Right cardiac atrium (tissue), 5 donors: ENCODE measurements around the gene GRN. TPM values are rescaled to one million over a fixed set of nuclear protein-coding genes. Genes with fewer than 3 reads are reported as not detected.
A peak's percentile ranks its signal among the peaks of the same experiment; 100 is the strongest.
"Not testable (repeated sequence)": the region's sequence is repeated elsewhere in the genome, so short reads cannot be mapped to it uniquely, and the experiment has no call there.

Source experiments
- ATAC-seq, 2 donors: fragments of 200-7000 bp; cut with Tn5 transposase; one replicate each; pipeline versions ENCODE4 v1.8.0 to v1.9.1; 2020; ENCODE audit warnings: moderate library complexity in 2 of 2, mild to moderate bottlenecking in 1 of 2
- DNase-seq, 3 donors: peaks; one replicate each; pipeline ENCODE4 v3.0.0-alpha.2; 2020
- H3K27ac ChIP-seq: one replicate; pipeline ENCODE4 v1.5.1; 2013; ENCODE audit warnings: mild to moderate bottlenecking, low read length, control low read depth, moderate library complexity
- H3K27me3 ChIP-seq: one replicate; pipeline ENCODE4 v1.6.1; 2013; ENCODE audit not compliant: control insufficient read depth, insufficient read depth
- H3K4me1 ChIP-seq: one replicate; pipeline ENCODE4 v1.6.1; 2013; ENCODE audit warnings: low read length; ENCODE audit not compliant: control insufficient read depth, insufficient read depth
- H3K4me3 ChIP-seq: one replicate; pipeline ENCODE4 v1.5.1; 2013; ENCODE audit warnings: low read length, control low read depth
- H3K9me3 ChIP-seq: one replicate; pipeline ENCODE4 v1.6.1; 2013; ENCODE audit warnings: low read length; ENCODE audit not compliant: control insufficient read depth
- WGBS: extraction: QIAGEN DNeasy Blood & Tissue Kit; methylation state at CpG from one replicate; pipeline ENCODE4 v1.1.7; 2013; 5-methylcytosine and 5-hydroxymethylcytosine counted together
- intact Hi-C, 4 donors: fragments of 100-400 bp; cut with DNase I; formaldehyde crosslinking; loops; one replicate each; pipeline versions ENCODE4 v1.11.0 to v1.14.0; 2022 to 2023
- polyA plus RNA-seq: library from polyadenylated mRNA; stranded (reverse); fragments of 200-250 nt; gene quantifications from one replicate; pipeline ENCODE4 v1.2.3, GENCODE V29; 2013
- total RNA-seq, 4 donors: library from RNA; stranded (reverse); fragmentation: NEBNext Ultra II Directional; extraction: Animal tissue kit (Norgen Biotek cat#: 25700); gene quantifications; one replicate each; pipeline ENCODE4 v1.2.1, GENCODE V29; 2021
- donor health status: healthy with polysubstance abuse.
- donor health status: DM: no; HTN: yes; CAD: no.
- donor health status: DM: no; HTN: no; CAD: no.
- donor health status: DM: no; HTN: yes; CAD: no; lungs with severe emphysema.
- donor health status: DM: yes; HTN: yes; CAD: no.

Gene GRN
- total and polyA plus RNA-seq, 5 donors = 100 to 215 (median 182) TPM

DNA sequence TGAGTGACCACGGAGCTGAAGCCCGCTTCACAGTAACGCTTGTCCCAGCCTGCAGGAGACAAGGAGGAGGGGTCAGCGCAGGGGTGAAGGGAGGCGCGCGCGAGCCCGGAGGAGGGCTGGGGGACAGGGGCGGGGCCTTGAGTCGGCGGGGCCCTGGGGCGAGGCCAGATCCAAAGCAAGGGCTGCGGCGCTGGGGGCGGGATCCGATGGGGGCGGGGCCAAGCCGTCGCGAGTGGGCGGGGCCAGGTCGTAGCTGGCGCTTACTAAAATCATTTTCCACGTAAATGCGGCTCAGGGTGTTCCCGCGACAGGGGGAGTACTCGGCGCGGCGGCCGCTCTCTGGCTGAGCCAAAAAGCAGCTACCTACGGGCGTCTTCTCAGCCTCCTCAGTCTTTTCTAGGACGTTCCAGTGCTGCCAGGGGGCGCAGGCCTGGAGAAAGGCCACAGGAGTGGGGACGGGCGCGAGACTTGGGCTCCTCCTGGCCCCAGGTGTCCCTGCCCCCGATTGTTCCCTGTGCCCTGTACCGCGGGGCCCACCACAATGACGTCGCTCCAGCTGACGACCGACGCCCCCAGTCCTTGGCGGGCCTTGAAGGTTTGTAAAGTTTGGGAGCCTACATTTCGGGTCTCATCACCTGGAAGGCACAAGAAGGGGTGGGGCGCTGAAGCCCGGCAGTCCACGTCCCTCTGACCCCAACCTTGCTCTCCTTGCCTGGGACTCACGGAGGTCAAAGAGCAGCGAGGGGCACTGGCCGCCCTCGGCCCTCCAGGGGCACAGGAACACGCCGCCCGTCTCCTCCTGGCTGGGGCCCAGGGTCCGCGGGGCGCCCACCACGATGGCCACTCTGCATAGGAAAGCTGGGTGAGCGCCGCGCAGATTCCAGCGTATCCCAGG is 40.4 kb downstream of the GRN start:
- 5% methylated on average over 68 of the region's 68 CpGs for WGBS
- H3K9me3 ChIP-seq = no peaks in the 10 kb centered on the region
- H3K27ac ChIP-seq = no peak overlapping the region
- ATAC-seq (peak; percentile 89 to 92), DNase-seq (peak; percentile 87 to 96 (median 95))
- peaks cover 4% of the 10 kb centered on the region for H3K4me1 ChIP-seq
- intact Hi-C loops = no loop called here
- peak overlapping the region; percentile 50 for H3K4me3 ChIP-seq
- H3K27me3 ChIP-seq = no peaks in the 10 kb centered on the region

DNA sequence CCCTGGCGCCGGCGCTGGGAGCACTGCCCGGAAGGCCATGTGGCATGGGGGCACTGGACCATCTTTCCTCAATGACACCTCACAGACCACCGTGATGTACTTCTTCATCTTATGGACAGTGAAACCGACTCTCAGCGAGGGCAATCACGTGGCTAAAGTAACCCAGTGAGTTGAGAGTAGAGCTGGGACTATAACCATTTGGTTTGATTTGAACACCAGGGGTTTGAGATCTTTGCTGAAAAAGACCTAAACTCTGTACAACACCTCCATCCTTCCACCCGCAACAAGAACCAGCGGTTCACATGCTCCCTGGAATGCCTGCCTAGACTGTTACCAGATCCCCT is 41.1 kb downstream of the GRN start:
- 35% methylated on average over 10 of the region's 10 CpGs for WGBS
- ATAC-seq = no peak
- Histone ChIP-seq H3K27ac (no peak overlapping the region), H3K9me3 (no peaks in the 10 kb centered on the region), H3K27me3 (no peaks in the 10 kb centered on the region), H3K4me1 (peaks cover 4% of the 10 kb centered on the region), H3K4me3 (peak overlapping the region; percentile 50)
- intact Hi-C loops = no loop called here
- DNase-seq = no peak

DNA sequence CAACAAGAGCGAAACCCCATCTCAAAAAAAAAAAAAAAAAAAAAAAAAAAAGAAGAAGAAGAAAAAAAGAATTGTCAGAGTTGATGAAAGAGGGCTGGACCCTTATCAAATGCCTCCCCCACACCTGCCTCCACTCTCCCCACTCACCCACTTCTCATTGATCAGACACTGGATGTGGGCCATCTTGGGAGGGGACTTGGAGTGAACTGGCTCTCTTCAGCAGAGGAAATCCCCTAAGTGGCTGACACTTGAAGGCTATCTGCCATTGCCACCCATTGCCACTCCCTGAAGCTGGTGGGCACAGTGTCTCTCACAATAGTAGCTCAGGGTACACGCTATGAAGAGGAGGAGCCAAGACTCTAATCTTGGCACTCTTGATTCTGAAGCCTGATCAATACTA is 42.7 kb downstream of the GRN start:
- ATAC-seq (no peak), DNase-seq (no peak)
- Histone ChIP-seq H3K4me3 (no peak overlapping the region), H3K9me3 (no peaks in the 10 kb centered on the region), H3K27me3 (no peaks in the 10 kb centered on the region), H3K27ac (no peak overlapping the region), H3K4me1 (peaks cover 4% of the 10 kb centered on the region)
- intact Hi-C loops = no loop called here
- WGBS = 81% methylated on average over 2 of the region's 2 CpGs

DNA sequence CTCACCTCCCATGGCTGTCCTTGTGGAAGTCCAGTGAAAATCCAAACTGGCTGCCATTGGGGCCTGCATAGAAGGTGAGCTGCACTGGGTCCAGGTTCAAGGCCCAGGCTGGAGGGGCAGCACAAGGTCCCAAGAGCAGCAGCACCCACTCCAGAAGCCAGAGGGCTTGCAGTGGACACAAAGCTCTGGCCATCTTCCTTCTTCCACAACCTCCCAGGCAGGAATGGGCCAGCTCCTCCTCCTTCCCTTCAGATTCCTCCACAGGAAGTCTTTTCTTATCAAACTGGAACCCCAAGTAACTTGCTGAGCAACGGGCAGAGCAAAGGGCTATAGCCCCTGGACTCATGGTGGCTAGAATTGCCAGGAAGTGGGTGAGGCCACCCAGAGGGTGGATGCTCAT is 44.2 kb downstream of the GRN start, which contains the start of gene ITGA2B:
Gene ITGA2B (minus strand): TSS at position 369 of the 400 bp plus-strand sequence. CDS start 176 bp downstream, at position 193.
- Histone ChIP-seq H3K4me3 (no peak within 1 kb of the TSS), H3K27ac (no peak within 1 kb of the TSS), H3K27me3 (no peaks in the 10 kb centered on the region), H3K9me3 (no peaks in the 10 kb centered on the region), H3K4me1 (peaks cover 4% of the 10 kb centered on the region)
- 36% methylated on average over 1 of the region's 1 CpG for WGBS
- intact Hi-C loops = no loop called here
- no peak for ATAC-seq
- no peak for DNase-seq

DNA sequence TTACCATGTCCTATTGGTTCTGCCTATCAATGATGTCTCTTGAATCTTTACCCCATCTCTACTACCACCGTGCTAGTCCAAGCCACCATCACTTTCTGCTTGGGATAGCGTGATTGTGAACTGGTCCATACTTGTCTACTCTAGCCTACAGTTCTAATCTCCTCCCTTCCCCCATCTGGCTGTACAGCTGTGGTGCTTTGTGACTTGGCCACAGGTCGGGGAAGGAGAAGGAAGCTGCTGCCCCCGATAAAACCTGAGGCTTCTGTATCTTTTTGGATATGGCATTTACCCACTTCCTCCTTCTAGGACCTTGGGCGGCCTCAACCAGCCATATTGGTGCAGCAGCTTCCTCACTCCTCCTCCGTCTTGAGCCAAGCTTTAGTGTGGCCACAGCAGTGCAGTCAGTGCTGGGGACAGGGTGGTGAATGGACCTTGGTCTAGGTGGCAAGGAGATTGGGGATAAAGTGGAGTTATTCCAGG is 44.7 kb downstream of the GRN start:
- Histone ChIP-seq H3K27me3 (no peaks in the 10 kb centered on the region), H3K4me1 (peaks cover 4% of the 10 kb centered on the region), H3K27ac (no peak overlapping the region), H3K4me3 (no peak overlapping the region), H3K9me3 (no peaks in the 10 kb centered on the region)
- ATAC-seq (no peak), DNase-seq (no peak)
- intact Hi-C loops = loop anchor here in 1 of 4 donors (10.0 kb wide), 1 partner anchor 125 kb away; no protein-coding TSS in a partner anchor
- 77% methylated on average over 6 of the region's 6 CpGs for WGBS

DNA sequence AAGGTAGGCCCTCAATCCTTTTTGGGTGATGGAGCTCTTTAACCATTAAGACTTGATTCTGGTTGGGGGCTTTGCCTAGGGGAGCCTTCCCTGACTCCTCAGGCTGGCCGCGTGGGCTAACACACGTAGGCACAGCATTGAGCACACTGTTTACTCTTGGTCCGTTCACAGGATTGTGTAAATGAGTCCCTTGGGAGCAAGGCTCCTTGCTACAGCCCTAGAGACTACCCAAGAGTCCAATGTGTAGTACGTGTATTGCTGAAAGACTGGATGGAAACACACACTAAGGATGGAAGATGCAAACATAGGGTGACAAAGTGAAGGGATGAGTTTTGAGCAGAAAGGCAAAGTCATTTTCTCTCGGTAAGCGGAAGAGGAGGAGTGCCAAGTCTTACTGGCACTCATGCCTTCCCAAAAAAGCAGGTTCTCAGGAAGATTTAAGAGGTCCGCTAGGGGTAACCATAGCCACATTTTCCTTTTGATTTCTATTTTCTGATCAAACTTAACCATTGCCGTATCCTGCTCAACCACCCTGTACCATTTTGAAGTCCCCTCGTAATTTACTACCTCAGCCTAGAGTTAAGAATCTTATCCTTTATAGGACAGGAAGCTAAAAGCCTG is 45.3 kb downstream of the GRN start:
- Histone ChIP-seq H3K9me3 (no peaks in the 10 kb centered on the region), H3K27ac (no peak overlapping the region), H3K4me3 (no peak overlapping the region), H3K4me1 (peaks cover 4% of the 10 kb centered on the region), H3K27me3 (no peaks in the 10 kb centered on the region)
- no peak for DNase-seq
- intact Hi-C loops = loop anchor here in 1 of 4 donors (10.0 kb wide), 1 partner anchor 124 kb away; no protein-coding TSS in a partner anchor
- 83% methylated on average over 10 of the region's 10 CpGs for WGBS
- no peak for ATAC-seq

DNA sequence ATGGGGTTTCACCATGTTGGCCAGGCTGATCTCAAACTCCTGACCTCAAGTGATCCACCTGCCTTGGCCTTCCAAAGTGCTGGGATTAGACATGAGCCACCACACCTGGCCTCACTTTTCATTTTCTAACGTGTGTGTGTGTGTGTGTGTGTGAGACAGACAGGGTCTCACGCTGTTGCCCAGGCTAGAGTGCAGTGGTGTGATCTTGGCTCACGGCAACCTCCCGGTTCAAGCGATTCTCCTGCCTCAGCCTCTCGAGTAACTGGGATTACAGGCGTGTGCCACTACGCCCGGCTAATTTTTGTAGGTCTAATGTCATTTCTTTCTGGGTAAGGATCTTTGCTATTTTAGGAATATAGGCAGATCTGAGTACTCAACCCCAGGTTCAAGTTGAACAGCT is 49.0 kb downstream of the GRN start:
- not testable (repeated sequence) for H3K4me1 ChIP-seq, H3K27me3 ChIP-seq, H3K27ac ChIP-seq, H3K4me3 ChIP-seq, DNase-seq, ATAC-seq, H3K9me3 ChIP-seq
- 92% methylated on average over 9 of the region's 9 CpGs for WGBS
- intact Hi-C loops = loop anchor here in 1 of 4 donors (10.0 kb wide), 1 partner anchor 121 kb away; no protein-coding TSS in a partner anchor

DNA sequence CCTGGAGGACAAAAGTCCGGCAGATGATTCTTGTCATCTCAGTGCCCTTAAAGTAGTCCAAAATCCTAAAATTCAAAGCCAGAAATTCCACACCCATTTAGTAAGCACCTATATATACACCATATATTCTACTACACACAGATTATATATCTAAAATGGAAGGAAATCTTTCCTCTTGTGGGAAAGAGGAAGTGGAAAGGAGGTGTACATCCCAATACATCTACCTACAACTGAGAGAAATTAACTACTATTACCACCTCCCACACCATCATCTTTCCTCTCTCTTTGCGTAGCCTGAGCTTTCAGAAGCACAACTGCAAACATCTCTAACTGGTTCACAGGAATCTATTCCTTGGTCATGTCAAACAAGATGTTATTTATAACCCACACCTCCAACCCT is 49.7 kb downstream of the GRN start:
- H3K4me3 ChIP-seq = no peak overlapping the region
- H3K27ac ChIP-seq = no peak overlapping the region
- ATAC-seq (no peak), DNase-seq (no peak)
- H3K27me3 ChIP-seq = no peaks in the 10 kb centered on the region
- no peaks in the 10 kb centered on the region for H3K9me3 ChIP-seq
- intact Hi-C loops = loop anchor here in 1 of 4 donors (10.0 kb wide), 1 partner anchor 120 kb away; no protein-coding TSS in a partner anchor
- WGBS = 96% methylated on average over 2 of the region's 2 CpGs
- no peaks in the 10 kb centered on the region for H3K4me1 ChIP-seq

DNA sequence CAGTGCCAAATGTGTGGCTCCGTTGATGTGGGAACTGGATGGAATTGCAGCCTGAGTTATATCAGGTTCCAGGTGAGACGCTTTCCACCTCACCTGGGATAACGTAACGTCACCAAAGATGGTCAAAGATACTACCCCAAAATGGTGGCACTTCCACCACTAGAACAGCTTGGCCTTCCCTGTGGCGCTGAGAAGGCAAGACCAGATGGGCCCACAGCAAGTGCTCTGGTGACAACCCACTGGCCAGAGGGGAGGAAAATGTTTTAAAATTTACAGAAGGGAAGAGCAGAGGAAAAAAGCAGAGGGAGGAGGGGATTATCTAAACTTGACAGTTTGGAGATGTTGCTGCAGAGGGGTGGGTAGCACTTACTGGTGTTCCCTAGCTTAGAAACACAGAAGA is 51.8 kb downstream of the GRN start:
- H3K4me3 ChIP-seq = no peak overlapping the region
- no peaks in the 10 kb centered on the region for H3K27me3 ChIP-seq
- ATAC-seq (no peak), DNase-seq (no peak)
- H3K9me3 ChIP-seq = no peaks in the 10 kb centered on the region
- intact Hi-C loops = loop anchor here in 1 of 4 donors (10.0 kb wide), 1 partner anchor 118 kb away; no protein-coding TSS in a partner anchor
- no peak overlapping the region for H3K27ac ChIP-seq
- H3K4me1 ChIP-seq = no peaks in the 10 kb centered on the region
- 95% methylated on average over 5 of the region's 5 CpGs for WGBS

DNA sequence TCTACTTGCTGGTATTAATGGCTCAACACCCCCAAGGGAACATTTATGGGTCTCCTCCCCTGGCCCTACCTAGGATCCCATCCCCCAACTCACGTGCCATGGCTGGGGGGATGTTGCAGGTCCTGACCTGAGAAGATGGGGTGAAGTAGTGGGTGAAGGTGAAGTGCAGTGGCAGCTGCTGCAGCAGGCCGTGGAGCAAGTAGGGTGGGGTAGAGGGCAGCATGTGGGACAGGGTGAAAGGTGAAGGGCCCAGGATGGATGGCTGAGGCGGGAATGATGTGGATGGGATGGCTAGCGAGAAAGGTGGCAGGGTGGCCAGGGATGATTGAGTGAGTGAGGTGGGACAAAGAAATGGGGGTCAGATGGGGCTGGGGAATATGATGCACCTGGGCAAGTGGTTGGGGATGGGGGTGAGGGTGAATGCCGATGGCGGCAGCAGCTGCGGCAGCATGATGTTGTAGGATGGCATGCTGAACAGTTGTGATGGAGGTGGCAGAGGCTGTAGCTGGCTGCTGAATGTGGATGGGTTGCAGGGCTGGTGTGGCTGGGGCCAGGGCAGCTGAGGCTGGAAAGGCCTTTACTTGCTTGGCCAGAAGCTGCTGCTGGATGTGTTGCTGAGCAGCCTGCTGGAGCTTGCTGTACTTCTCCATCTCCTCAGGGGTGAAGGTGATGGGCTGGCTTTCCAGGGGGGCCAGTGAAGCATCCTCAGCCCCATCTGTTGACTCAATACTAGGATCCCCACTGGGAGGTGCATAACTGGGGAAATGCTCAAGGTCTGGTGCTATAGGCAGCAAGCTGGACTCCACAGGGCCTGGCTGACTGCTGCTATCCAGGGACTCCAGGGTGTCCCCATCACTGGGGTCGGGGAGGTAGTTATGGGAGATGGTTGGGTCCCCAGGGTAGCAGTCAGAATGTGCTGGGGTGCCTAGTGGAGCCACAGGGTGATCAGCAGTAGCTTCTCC is 52.7 kb downstream of the GRN start:
- Histone ChIP-seq H3K27me3 (no peaks in the 10 kb centered on the region), H3K4me1 (no peaks in the 10 kb centered on the region), H3K9me3 (no peaks in the 10 kb centered on the region), H3K27ac (no peak overlapping the region), H3K4me3 (no peak overlapping the region)
- peak in 1 of 2 donors; percentile 7 for ATAC-seq
- no peak for DNase-seq
- intact Hi-C loops = loop anchor here in 1 of 4 donors (10.0 kb wide), 1 partner anchor 117 kb away; no protein-coding TSS in a partner anchor
- whole genome bisulfite sequencing = 94% methylated on average over 8 of the region's 8 CpGs
